GM23338 (cell line): Measurements from ENCODE around the gene ZNF468.
"Not testable (repeated sequence)": the region's sequence is repeated elsewhere in the genome, so short reads cannot be mapped to it uniquely, and the experiment has no call there.

Source experiments
- POLR2AphosphoS5 ChIP-seq: IDR thresholded peaks from 2 replicates; pipeline ENCODE4 v1.6.1; 2016; ENCODE audit warnings: antibody characterized with exemption, low read depth
- TF ChIP-seq, protein P1 (sequence below), 2 experiments: fragments of 200-600 bp in 1 of 2; sonication (generic) in 1 of 2; conservative IDR thresholded peaks; 2 replicates each; pipeline versions ENCODE4 v1.5.1 to v1.6.1; 2016 to 2017; ENCODE audit warnings: antibody characterized with exemption in 2 of 2, low read depth in 2 of 2, mild to moderate bottlenecking in 2 of 2, moderate library complexity in 1 of 2

GRCh38 chr19:52834289-52834688 is 23.1 kb downstream of the ZNF468 start:
- not testable (repeated sequence) for TF ChIP-seq POLR2AphosphoS5
- TF ChIP-seq, protein P1, sequence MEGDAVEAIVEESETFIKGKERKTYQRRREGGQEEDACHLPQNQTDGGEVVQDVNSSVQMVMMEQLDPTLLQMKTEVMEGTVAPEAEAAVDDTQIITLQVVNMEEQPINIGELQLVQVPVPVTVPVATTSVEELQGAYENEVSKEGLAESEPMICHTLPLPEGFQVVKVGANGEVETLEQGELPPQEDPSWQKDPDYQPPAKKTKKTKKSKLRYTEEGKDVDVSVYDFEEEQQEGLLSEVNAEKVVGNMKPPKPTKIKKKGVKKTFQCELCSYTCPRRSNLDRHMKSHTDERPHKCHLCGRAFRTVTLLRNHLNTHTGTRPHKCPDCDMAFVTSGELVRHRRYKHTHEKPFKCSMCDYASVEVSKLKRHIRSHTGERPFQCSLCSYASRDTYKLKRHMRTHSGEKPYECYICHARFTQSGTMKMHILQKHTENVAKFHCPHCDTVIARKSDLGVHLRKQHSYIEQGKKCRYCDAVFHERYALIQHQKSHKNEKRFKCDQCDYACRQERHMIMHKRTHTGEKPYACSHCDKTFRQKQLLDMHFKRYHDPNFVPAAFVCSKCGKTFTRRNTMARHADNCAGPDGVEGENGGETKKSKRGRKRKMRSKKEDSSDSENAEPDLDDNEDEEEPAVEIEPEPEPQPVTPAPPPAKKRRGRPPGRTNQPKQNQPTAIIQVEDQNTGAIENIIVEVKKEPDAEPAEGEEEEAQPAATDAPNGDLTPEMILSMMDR (conservative IDR thresholded peaks at IDR 0.05; ENCODE audit: low read depth in 2 of 2): not testable (repeated sequence)
